ENCODE results near the gene SLC7A11. TPM values are rescaled to one million over a fixed set of nuclear protein-coding genes. Genes with fewer than 3 reads are reported as not detected.

Gene SLC7A11
- total RNA-seq, 1 donor = 1.9 TPM

- no peaks in the 10 kb centered on the region for H3K4me1 ChIP-seq (ENCODE audit: insufficient read depth, low read length)
- H3K9me3 ChIP-seq (ENCODE audit: low read depth, low read length) = no peaks in the 10 kb centered on the region
- H3K4me3 ChIP-seq (ENCODE audit: low read length) = no peak overlapping the region
These were observed 37.6 kb downstream of the SLC7A11 start for GRCh38 chr4:138204507-138204906.

GRCh38 chr4:138202686-138203085, 39.5 kb downstream of the SLC7A11 start:
- Histone ChIP-seq H3K4me3 (ENCODE audit: low read length) (no peak overlapping the region), H3K9me3 (ENCODE audit: low read depth, low read length) (no peaks in the 10 kb centered on the region), H3K4me1 (ENCODE audit: insufficient read depth, low read length) (no peaks in the 10 kb centered on the region), H3K27me3 (ENCODE audit: insufficient read depth, low read length) (no peaks in the 10 kb centered on the region)

More at GRCh38 chr4:138204507-138204906, 37.6 kb downstream of the SLC7A11 start:
- no peaks in the 10 kb centered on the region for H3K27me3 ChIP-seq (ENCODE audit: insufficient read depth, low read length)

- H3K27me3 ChIP-seq (ENCODE audit: insufficient read depth, low read length) = no peaks in the 10 kb centered on the region
- no peaks in the 10 kb centered on the region for H3K4me1 ChIP-seq (ENCODE audit: insufficient read depth, low read length)
- H3K4me3 ChIP-seq (ENCODE audit: low read length) = no peak overlapping the region
- H3K9me3 ChIP-seq (ENCODE audit: low read depth, low read length) = no peaks in the 10 kb centered on the region
These were observed 41.9 kb downstream of the SLC7A11 start for GRCh38 chr4:138200236-138200590.

- Histone ChIP-seq H3K4me1 (ENCODE audit: insufficient read depth, low read length) (no peaks in the 10 kb centered on the region), H3K27me3 (ENCODE audit: insufficient read depth, low read length) (no peaks in the 10 kb centered on the region), H3K4me3 (ENCODE audit: low read length) (no peak overlapping the region), H3K9me3 (ENCODE audit: low read depth, low read length) (no peaks in the 10 kb centered on the region)
These were observed 42.4 kb downstream of the SLC7A11 start for GRCh38 chr4:138199568-138200235.

- Histone ChIP-seq H3K4me3 (ENCODE audit: low read length) (no peak overlapping the region), H3K4me1 (ENCODE audit: insufficient read depth, low read length) (peaks cover 3% of the 10 kb centered on the region), H3K27me3 (ENCODE audit: insufficient read depth, low read length) (no peaks in the 10 kb centered on the region), H3K9me3 (ENCODE audit: low read depth, low read length) (no peaks in the 10 kb centered on the region)
These were observed 46.0 kb downstream of the SLC7A11 start for GRCh38 chr4:138196153-138196552.

GRCh38 chr4:138193963-138194362, 48.2 kb downstream of the SLC7A11 start:
- no peak overlapping the region for H3K4me3 ChIP-seq (ENCODE audit: low read length)
- H3K4me1 ChIP-seq (ENCODE audit: insufficient read depth, low read length) = peaks cover 20% of the 10 kb centered on the region
- no peaks in the 10 kb centered on the region for H3K27me3 ChIP-seq (ENCODE audit: insufficient read depth, low read length)
- no peaks in the 10 kb centered on the region for H3K9me3 ChIP-seq (ENCODE audit: low read depth, low read length)

GRCh38 chr4:138192113-138192512, 50.0 kb downstream of the SLC7A11 start:
- Histone ChIP-seq H3K27me3 (ENCODE audit: insufficient read depth, low read length) (no peaks in the 10 kb centered on the region), H3K4me1 (ENCODE audit: insufficient read depth, low read length) (peaks cover 20% of the 10 kb centered on the region), H3K4me3 (ENCODE audit: low read length) (no peak overlapping the region), H3K9me3 (ENCODE audit: low read depth, low read length) (no peaks in the 10 kb centered on the region)

GRCh38 chr4:138190452-138190858, 51.7 kb downstream of the SLC7A11 start:
- H3K9me3 ChIP-seq (ENCODE audit: low read depth, low read length) = no peaks in the 10 kb centered on the region
- no peaks in the 10 kb centered on the region for H3K27me3 ChIP-seq (ENCODE audit: insufficient read depth, low read length)
- H3K4me3 ChIP-seq (ENCODE audit: low read length) = no peak overlapping the region
- peaks cover 20% of the 10 kb centered on the region for H3K4me1 ChIP-seq (ENCODE audit: insufficient read depth, low read length)

- Histone ChIP-seq H3K4me1 (ENCODE audit: insufficient read depth, low read length) (peaks cover 20% of the 10 kb centered on the region), H3K27me3 (ENCODE audit: insufficient read depth, low read length) (no peaks in the 10 kb centered on the region), H3K4me3 (ENCODE audit: low read length) (no peak overlapping the region)
These were observed 52.9 kb downstream of the SLC7A11 start for GRCh38 chr4:138189206-138189605.

GRCh38 chr4:138188406-138189084, 53.6 kb downstream of the SLC7A11 start:
- Histone ChIP-seq H3K4me3 (ENCODE audit: low read length) (no peak overlapping the region), H3K27me3 (ENCODE audit: insufficient read depth, low read length) (no peaks in the 10 kb centered on the region), H3K9me3 (ENCODE audit: low read depth, low read length) (no peaks in the 10 kb centered on the region), H3K4me1 (ENCODE audit: insufficient read depth, low read length) (peaks cover 20% of the 10 kb centered on the region)

More at GRCh38 chr4:138189206-138189605, 52.9 kb downstream of the SLC7A11 start:
- no peaks in the 10 kb centered on the region for H3K9me3 ChIP-seq (ENCODE audit: low read depth, low read length)

- H3K4me1 ChIP-seq (ENCODE audit: insufficient read depth, low read length) = peaks cover 16% of the 10 kb centered on the region
- H3K9me3 ChIP-seq (ENCODE audit: low read depth, low read length) = no peaks in the 10 kb centered on the region
- no peak overlapping the region for H3K4me3 ChIP-seq (ENCODE audit: low read length)
- H3K27me3 ChIP-seq (ENCODE audit: insufficient read depth, low read length) = no peaks in the 10 kb centered on the region
These were observed 56.1 kb downstream of the SLC7A11 start for GRCh38 chr4:138185859-138186645.

- Histone ChIP-seq H3K4me3 (ENCODE audit: low read length) (no peak overlapping the region), H3K27me3 (ENCODE audit: insufficient read depth, low read length) (no peaks in the 10 kb centered on the region), H3K4me1 (ENCODE audit: insufficient read depth, low read length) (peaks cover 8% of the 10 kb centered on the region), H3K9me3 (ENCODE audit: low read depth, low read length) (no peaks in the 10 kb centered on the region)
These were observed 57.3 kb downstream of the SLC7A11 start for GRCh38 chr4:138184886-138185285.

GRCh38 chr4:138182838-138183426, 59.2 kb downstream of the SLC7A11 start:
- Histone ChIP-seq H3K4me3 (ENCODE audit: low read length) (no peak overlapping the region), H3K9me3 (ENCODE audit: low read depth, low read length) (no peaks in the 10 kb centered on the region), H3K27me3 (ENCODE audit: insufficient read depth, low read length) (no peaks in the 10 kb centered on the region), H3K4me1 (ENCODE audit: insufficient read depth, low read length) (no peaks in the 10 kb centered on the region)

- Histone ChIP-seq H3K4me1 (ENCODE audit: insufficient read depth, low read length) (no peaks in the 10 kb centered on the region), H3K27me3 (ENCODE audit: insufficient read depth, low read length) (no peaks in the 10 kb centered on the region), H3K9me3 (ENCODE audit: low read depth, low read length) (no peaks in the 10 kb centered on the region), H3K4me3 (ENCODE audit: low read length) (no peak overlapping the region)
These were observed 60.9 kb downstream of the SLC7A11 start for GRCh38 chr4:138181287-138181686.

GRCh38 chr4:138178566-138178965, 63.6 kb downstream of the SLC7A11 start:
- H3K4me3 ChIP-seq (ENCODE audit: low read length) = no peak overlapping the region
- no peaks in the 10 kb centered on the region for H3K9me3 ChIP-seq (ENCODE audit: low read depth, low read length)
- H3K27me3 ChIP-seq (ENCODE audit: insufficient read depth, low read length) = no peaks in the 10 kb centered on the region
- H3K4me1 ChIP-seq (ENCODE audit: insufficient read depth, low read length) = no peaks in the 10 kb centered on the region
